Parathyroid adenoma (tissue), 2 donors: Measurements from ENCODE around the gene BANK1.

ENCODE experiments used
- H2AFZ ChIP-seq: fragments of 300-600 bp; sonication (generic); one replicate; pipeline ENCODE4 v1.7.0; 2017; ENCODE audit warnings: antibody characterized with exemption, mild to moderate bottlenecking
- H3K27ac ChIP-seq: fragments of 300-600 bp; sonication (generic); one replicate; pipeline ENCODE4 v1.7.0; 2017
- H3K27me3 ChIP-seq: fragments of 300-600 bp; sonication (generic); one replicate; pipeline ENCODE4 v1.7.0; 2017; ENCODE audit warnings: low read length; ENCODE audit not compliant: control insufficient read depth, insufficient read depth
- H3K36me3 ChIP-seq: fragments of 300-600 bp; sonication (generic); one replicate; pipeline ENCODE4 v1.7.0; 2017; ENCODE audit warnings: low read length; ENCODE audit not compliant: control insufficient read depth, insufficient read depth
- H3K4me1 ChIP-seq: fragments of 300-600 bp; sonication (generic); one replicate; pipeline ENCODE4 v1.7.0; 2017; ENCODE audit warnings: control low read depth
- H3K4me2 ChIP-seq: fragments of 300-600 bp; sonication (generic); one replicate; pipeline ENCODE4 v1.7.0; 2017; ENCODE audit warnings: low read length
- H3K4me3 ChIP-seq: fragments of 300-600 bp; sonication (generic); one replicate; pipeline ENCODE4 v1.7.0; 2017; ENCODE audit warnings: low read depth, low read length
- H3K79me2 ChIP-seq: fragments of 300-600 bp; sonication (generic); one replicate; pipeline ENCODE4 v1.7.0; 2017; ENCODE audit warnings: control low read depth
- H3K9ac ChIP-seq: fragments of 300-600 bp; sonication (generic); one replicate; pipeline ENCODE4 v1.7.0; 2017; ENCODE audit warnings: mild to moderate bottlenecking
- H3K9me3 ChIP-seq: fragments of 300-600 bp; sonication (generic); one replicate; pipeline ENCODE4 v1.7.0; 2017; ENCODE audit warnings: low read length; ENCODE audit not compliant: control insufficient read depth
- CTCF ChIP-seq: fragments of 300-600 bp; sonication (generic); IDR thresholded peaks from one replicate; pipeline ENCODE4 v1.7.0; 2017; ENCODE audit warnings: antibody characterized with exemption, mild to moderate bottlenecking
- donor health status: primary hyperparathyroidism.

BANK1 gene

GRCh38 chr4:101791182-101791558, 640 bp downstream of the BANK1 start:
- H2AFZ ChIP-seq = peak overlapping the region; percentile 82
- no peak overlapping the region for H3K9ac ChIP-seq
- H3K79me2 ChIP-seq = no peaks in the 10 kb centered on the region
- no peaks in the 10 kb centered on the region for H3K9me3 ChIP-seq
- H3K4me3 ChIP-seq = peak overlapping the region; percentile 55
- TF ChIP-seq CTCF = no peak
- no peak overlapping the region for H3K27ac ChIP-seq
- no peaks in the 10 kb centered on the region for H3K36me3 ChIP-seq
- H3K4me2 ChIP-seq = peak overlapping the region; percentile 73
- H3K4me1 ChIP-seq = no peaks in the 10 kb centered on the region
- no peaks in the 10 kb centered on the region for H3K27me3 ChIP-seq

- no peaks in the 10 kb centered on the region for H3K79me2 ChIP-seq
Measured at GRCh38 chr4:101792056-101792590, 1.6 kb downstream of the BANK1 start.

GRCh38 chr4:101793397-101793796, 2.9 kb downstream of the BANK1 start:
- H3K36me3 ChIP-seq = no peaks in the 10 kb centered on the region
- no peak for TF ChIP-seq CTCF

More at GRCh38 chr4:101792056-101792590, 1.6 kb downstream of the BANK1 start:
- Histone ChIP-seq H2AFZ (no peak overlapping the region), H3K27me3 (no peaks in the 10 kb centered on the region), H3K4me3 (no peak overlapping the region), H3K4me2 (no peak overlapping the region), H3K27ac (no peak overlapping the region), H3K36me3 (no peaks in the 10 kb centered on the region), H3K4me1 (no peaks in the 10 kb centered on the region), H3K9ac (no peak overlapping the region), H3K9me3 (no peaks in the 10 kb centered on the region)
- no peak for TF ChIP-seq CTCF

GRCh38 chr4:101794806-101795205, 4.3 kb downstream of the BANK1 start:
- Histone ChIP-seq H3K4me3 (no peak overlapping the region), H3K4me2 (no peak overlapping the region), H2AFZ (no peak overlapping the region), H3K79me2 (no peaks in the 10 kb centered on the region), H3K9ac (no peak overlapping the region), H3K27me3 (no peaks in the 10 kb centered on the region), H3K9me3 (no peaks in the 10 kb centered on the region), H3K36me3 (no peaks in the 10 kb centered on the region), H3K4me1 (no peaks in the 10 kb centered on the region), H3K27ac (no peak overlapping the region)
- no peak for TF ChIP-seq CTCF

More at GRCh38 chr4:101793397-101793796, 2.9 kb downstream of the BANK1 start:
- H3K4me1 ChIP-seq = no peaks in the 10 kb centered on the region
- no peaks in the 10 kb centered on the region for H3K27me3 ChIP-seq
- no peak overlapping the region for H3K4me3 ChIP-seq
- no peaks in the 10 kb centered on the region for H3K9me3 ChIP-seq
- H3K79me2 ChIP-seq = no peaks in the 10 kb centered on the region
- H3K4me2 ChIP-seq = no peak overlapping the region
- H2AFZ ChIP-seq = no peak overlapping the region
- H3K27ac ChIP-seq = no peak overlapping the region
- H3K9ac ChIP-seq = no peak overlapping the region

- Histone ChIP-seq H3K27ac (no peak overlapping the region), H3K4me2 (no peak overlapping the region), H3K27me3 (no peaks in the 10 kb centered on the region), H2AFZ (no peak overlapping the region), H3K36me3 (no peaks in the 10 kb centered on the region), H3K9me3 (no peaks in the 10 kb centered on the region), H3K9ac (no peak overlapping the region), H3K79me2 (no peaks in the 10 kb centered on the region), H3K4me3 (no peak overlapping the region), H3K4me1 (no peaks in the 10 kb centered on the region)
- TF ChIP-seq CTCF = no peak
Measured at GRCh38 chr4:101795704-101796103, 5.2 kb downstream of the BANK1 start.
